Right lobe of liver (tissue), 6 donors: ENCODE results near the gene BLOC1S5. TPM values are rescaled to one million over a fixed set of nuclear protein-coding genes. Genes with fewer than 3 reads are reported as not detected.

Source experiments
- ATAC-seq, 4 donors: fragments of 200-7000 bp; cut with Tn5 transposase; one replicate each; pipeline ENCODE4 v1.9.1; 2020; ENCODE audit warnings: mild to moderate bottlenecking in 4 of 4, moderate library complexity in 4 of 4
- DNase-seq, 3 donors: peaks; one replicate each; pipeline ENCODE4 v3.0.0-alpha.2; 2020
- H3K27ac ChIP-seq, 3 donors: fragments of 200-600 bp; one replicate each; pipeline ENCODE4 v1.8.0; 2022
- H3K27me3 ChIP-seq, 2 donors: fragments of 200-600 bp; one replicate each; pipeline ENCODE4 v1.8.0; 2022
- H3K36me3 ChIP-seq, 4 donors: fragments of 200-600 bp; sonication (generic) in 1 of 4; one replicate each; pipeline versions ENCODE4 v1.5.1 to v1.8.0; 2017 to 2022; ENCODE audit warnings: control low read depth in 1 of 4
- H3K4me1 ChIP-seq, 4 donors: fragments of 200-600 bp; sonication (generic) in 1 of 4; one replicate each; pipeline versions ENCODE4 v1.5.1 to v1.8.0; 2017 to 2022; ENCODE audit warnings: control low read depth in 1 of 4
- H3K4me3 ChIP-seq, 3 donors: fragments of 200-600 bp; one replicate each; pipeline ENCODE4 v1.8.0; 2022
- H3K9me3 ChIP-seq, 4 donors: fragments of 200-600 bp; sonication (generic) in 1 of 4; one replicate each; pipeline versions ENCODE4 v1.5.1 to v1.8.0; 2017 to 2022; ENCODE audit warnings: control low read depth in 1 of 4
- POLR2A ChIP-seq: fragments of 450-650 bp; IDR thresholded peaks from one replicate; pipeline ENCODE4 v1.6.1; 2017; ENCODE audit warnings: antibody characterized with exemption, mild to moderate bottlenecking
- WGBS: methylation state at CpG from one replicate; pipeline ENCODE4 v1.1.6; 2018; ENCODE audit warnings: low coverage, low lambda C conversion rate; ENCODE audit not compliant: insufficient coverage; ENCODE audit errors: missing lambda C conversion rate; 5-methylcytosine and 5-hydroxymethylcytosine counted together
- intact Hi-C, 2 donors: fragments of 100-400 bp; cut with DNase I; formaldehyde crosslinking; loops; one replicate each; pipeline versions ENCODE4 v1.11.2 to v1.14.1; 2022
- total RNA-seq, 6 experiments: library from RNA; depleted of rRNA in 2 of 6; stranded (reverse); fragments of >200 nt in 2 of 6; fragmentation: NEBNext Ultra II Directional in 3 of 6; extraction: Animal tissue kit (Norgen Biotek cat#: 25700) in 3 of 6; gene quantifications; one replicate each; pipeline versions ENCODE4 v1.1.0 to v1.2.4, GENCODE V29; 2016 to 2023
- TF ChIP-seq, protein P1 (sequence below), 4 donors: fragments of 200-600 bp in 3 of 4; fragments of 450-650 bp in 1 of 4; IDR thresholded peaks; one replicate each; pipeline versions ENCODE4 v1.5.1 to v1.8.0; 2016 to 2022; ENCODE audit warnings: antibody characterized with exemption in 4 of 4, mild to moderate bottlenecking in 2 of 4
- donor health status: DM: no; HTN: yes; CAD: no.
- donor health status: DM: no; HTN: no; CAD: no.
- donor health status: DM: no; HTN: no; CAD: no.
- donor health status: DM: no; HTN: yes; CAD: no.
- donor health status: DM: no; HTN: yes; CAD: no.

BLOC1S5 gene
- total RNA-seq, 6 experiments from 2014 or later = 4.4 to 10.7 (median 7.4) TPM

DNA sequence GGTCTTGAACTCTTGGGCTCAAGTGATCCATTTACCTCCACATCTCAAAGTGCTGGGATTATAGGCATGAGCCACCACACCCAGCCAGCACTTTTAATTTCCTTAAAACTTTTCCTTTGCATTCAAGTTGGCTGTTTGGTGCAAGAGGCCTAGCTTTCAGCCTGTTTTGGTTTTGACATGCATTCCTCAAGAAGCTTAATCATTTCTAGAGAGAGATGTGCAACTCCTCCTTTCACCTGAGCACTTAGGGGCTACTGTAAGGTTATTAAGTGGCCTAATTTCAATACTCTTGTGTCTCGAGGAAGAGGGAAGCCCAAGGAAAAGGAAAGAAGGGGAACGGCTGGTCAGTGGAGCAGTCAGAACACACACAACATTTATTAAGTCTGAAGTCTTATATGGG, 13.8 kb upstream of the BLOC1S5 start:
- H3K36me3 ChIP-seq = peaks cover 0 to 2% (median 0%) of the 10 kb centered on the region in 4 donors
- intact Hi-C loops = no loop called here
- H3K27me3 ChIP-seq = no peaks in the 10 kb centered on the region
- TF ChIP-seq POLR2A = no peak
- TF ChIP-seq, protein P1, sequence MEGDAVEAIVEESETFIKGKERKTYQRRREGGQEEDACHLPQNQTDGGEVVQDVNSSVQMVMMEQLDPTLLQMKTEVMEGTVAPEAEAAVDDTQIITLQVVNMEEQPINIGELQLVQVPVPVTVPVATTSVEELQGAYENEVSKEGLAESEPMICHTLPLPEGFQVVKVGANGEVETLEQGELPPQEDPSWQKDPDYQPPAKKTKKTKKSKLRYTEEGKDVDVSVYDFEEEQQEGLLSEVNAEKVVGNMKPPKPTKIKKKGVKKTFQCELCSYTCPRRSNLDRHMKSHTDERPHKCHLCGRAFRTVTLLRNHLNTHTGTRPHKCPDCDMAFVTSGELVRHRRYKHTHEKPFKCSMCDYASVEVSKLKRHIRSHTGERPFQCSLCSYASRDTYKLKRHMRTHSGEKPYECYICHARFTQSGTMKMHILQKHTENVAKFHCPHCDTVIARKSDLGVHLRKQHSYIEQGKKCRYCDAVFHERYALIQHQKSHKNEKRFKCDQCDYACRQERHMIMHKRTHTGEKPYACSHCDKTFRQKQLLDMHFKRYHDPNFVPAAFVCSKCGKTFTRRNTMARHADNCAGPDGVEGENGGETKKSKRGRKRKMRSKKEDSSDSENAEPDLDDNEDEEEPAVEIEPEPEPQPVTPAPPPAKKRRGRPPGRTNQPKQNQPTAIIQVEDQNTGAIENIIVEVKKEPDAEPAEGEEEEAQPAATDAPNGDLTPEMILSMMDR (IDR thresholded peaks at IDR 0.05) = no peak
- peaks cover 0 to 42% (median 14%) of the 10 kb centered on the region in 4 donors for H3K4me1 ChIP-seq
- ATAC-seq = no peak
- 78% methylated on average over 2 of the region's 2 CpGs for WGBS
- H3K9me3 ChIP-seq = no peaks in the 10 kb centered on the region
- no peak overlapping the region for H3K4me3 ChIP-seq
- no peak for DNase-seq
- no peak overlapping the region for H3K27ac ChIP-seq

DNA sequence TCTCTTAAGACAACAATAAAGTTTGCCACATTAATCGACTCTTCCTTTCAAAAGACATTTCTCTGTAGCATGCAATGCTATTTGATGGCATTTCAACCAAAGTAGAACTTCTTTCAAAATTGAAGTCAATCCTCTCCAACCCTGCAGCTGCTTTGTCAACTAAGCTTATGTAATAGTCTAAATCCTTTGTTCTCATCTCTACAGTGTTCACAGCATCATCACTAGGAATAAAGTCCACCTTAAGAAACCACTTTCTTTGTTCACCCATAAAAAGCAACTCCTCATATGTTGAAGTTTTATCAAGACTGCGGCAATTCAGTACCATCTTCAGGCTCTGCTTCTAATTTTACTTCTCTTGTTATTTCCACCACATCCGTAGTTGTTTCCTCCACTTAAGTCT, 11.5 kb upstream of the BLOC1S5 start:
- H3K9me3 ChIP-seq = no peaks in the 10 kb centered on the region
- WGBS = 50% methylated on average over 3 of the region's 3 CpGs
- DNase-seq = no peak
- H3K4me1 ChIP-seq = peaks cover 0 to 29% (median 11%) of the 10 kb centered on the region in 4 donors
- H3K27ac ChIP-seq = no peak overlapping the region
- H3K36me3 ChIP-seq = peaks cover 0 to 2% (median 0%) of the 10 kb centered on the region in 4 donors
- intact Hi-C loops = no loop called here
- H3K4me3 ChIP-seq = no peak overlapping the region
- peak in 1 of 4 donors; percentile 30 for ATAC-seq
- TF ChIP-seq, protein P1 (IDR thresholded peaks at IDR 0.05) = no peak
- no peak for TF ChIP-seq POLR2A
- H3K27me3 ChIP-seq = no peaks in the 10 kb centered on the region

DNA sequence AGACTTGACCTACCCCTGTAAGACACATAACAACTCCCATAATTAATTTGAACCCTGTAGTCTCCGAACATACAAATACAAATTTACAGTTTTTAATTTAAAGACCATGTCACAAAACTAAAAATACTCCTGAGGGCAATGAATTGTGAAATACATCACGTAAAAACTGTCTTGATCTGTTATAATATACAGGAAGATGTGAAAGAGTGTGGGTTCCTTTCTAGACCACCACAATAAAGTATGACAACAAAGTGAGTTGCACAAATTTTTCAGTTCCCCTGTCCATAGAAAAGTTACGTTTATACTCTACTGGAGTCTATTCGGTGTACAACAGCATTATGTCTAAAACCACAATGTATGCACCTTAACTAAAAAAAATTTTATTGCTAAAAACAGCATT, 11.0 kb upstream of the BLOC1S5 start:
- Histone ChIP-seq H3K4me1 (peaks cover 0 to 24% (median 7%) of the 10 kb centered on the region in 4 donors), H3K9me3 (no peaks in the 10 kb centered on the region), H3K27me3 (no peaks in the 10 kb centered on the region), H3K36me3 (peaks cover 0 to 2% (median 0%) of the 10 kb centered on the region in 4 donors), H3K4me3 (no peak overlapping the region), H3K27ac (no peak overlapping the region)
- intact Hi-C loops = no loop called here
- WGBS = 77% methylated on average over 4 of the region's 4 CpGs
- ATAC-seq (no peak), DNase-seq (no peak)
- TF ChIP-seq, protein P1 (IDR thresholded peaks at IDR 0.05) = no peak
- TF ChIP-seq POLR2A = no peak

DNA sequence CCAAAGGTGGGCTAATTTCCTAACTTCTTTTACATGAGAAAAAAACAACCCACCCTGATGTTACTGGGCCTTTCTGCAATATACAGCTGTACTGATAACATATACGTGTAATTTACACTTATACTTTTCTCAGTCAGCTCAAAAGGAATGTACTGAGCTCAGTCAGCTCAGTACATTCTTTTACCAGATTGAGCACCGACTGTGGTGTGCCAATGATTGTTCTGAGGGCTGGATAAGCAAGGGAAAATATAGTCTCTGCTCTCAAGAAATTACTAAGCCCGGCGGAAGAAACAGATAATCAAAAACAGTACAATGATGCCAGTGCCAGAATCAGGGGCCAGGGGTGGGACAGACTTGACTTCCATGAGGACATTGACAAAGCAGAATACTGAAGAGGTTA, 10.0 kb upstream of the BLOC1S5 start:
- WGBS = 64% methylated on average over 4 of the region's 4 CpGs
- H3K4me1 ChIP-seq = peaks cover 0 to 15% (median 3%) of the 10 kb centered on the region in 4 donors
- H3K9me3 ChIP-seq = no peaks in the 10 kb centered on the region
- peaks cover 0 to 2% (median 0%) of the 10 kb centered on the region in 4 donors for H3K36me3 ChIP-seq
- peak in 2 of 4 donors; percentile 46 to 62 for ATAC-seq
- H3K27me3 ChIP-seq = no peaks in the 10 kb centered on the region
- no peak overlapping the region for H3K4me3 ChIP-seq
- intact Hi-C loops = no loop called here
- no peak for TF ChIP-seq POLR2A
- no peak for DNase-seq
- no peak overlapping the region for H3K27ac ChIP-seq

DNA sequence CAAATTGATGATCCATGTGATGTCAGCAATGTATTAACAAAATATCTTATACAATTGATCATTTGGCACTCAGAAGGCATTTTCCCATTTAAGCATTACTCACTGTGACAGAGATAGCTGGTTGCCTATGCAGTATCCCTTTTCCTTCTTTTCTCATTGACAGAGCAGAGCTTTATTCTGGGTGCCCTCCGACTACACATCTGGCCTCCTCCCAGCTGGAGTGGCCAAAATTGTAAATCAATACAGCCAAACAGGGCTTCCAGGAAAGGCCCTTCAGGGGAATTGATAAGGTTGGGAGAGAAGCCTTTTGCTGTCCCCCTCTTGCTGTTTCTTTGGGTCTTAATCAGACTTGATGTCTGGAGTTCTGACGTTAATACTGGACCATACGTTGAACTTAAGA, 9.6 kb upstream of the BLOC1S5 start:
- Histone ChIP-seq H3K9me3 (no peaks in the 10 kb centered on the region), H3K27ac (no peak overlapping the region), H3K27me3 (no peaks in the 10 kb centered on the region), H3K36me3 (peaks cover 0 to 2% (median 0%) of the 10 kb centered on the region in 4 donors), H3K4me1 (peaks cover 0 to 12% (median under 1%) of the 10 kb centered on the region in 4 donors), H3K4me3 (no peak overlapping the region)
- ATAC-seq (peak; percentile 54 to 94 (median 78)), DNase-seq (peak in 1 of 3 donors; percentile 44)
- 47% methylated on average over 3 of the region's 3 CpGs for WGBS
- intact Hi-C loops = no loop called here
- TF ChIP-seq POLR2A = no peak
- TF ChIP-seq, protein P1 (IDR thresholded peaks at IDR 0.05) = no peak
